Ovary (tissue), 9 donors: ENCODE measurements around the gene MPP4. TPM values are rescaled to one million over a fixed set of nuclear protein-coding genes. Genes with fewer than 3 reads are reported as not detected.

Source experiments
- DNase-seq, 5 donors: peaks; one replicate each; pipeline ENCODE4 v3.0.0-alpha.2; 2019 to 2020
- H3K27ac ChIP-seq, 2 donors: fragments of 200-600 bp; one replicate each; pipeline versions ENCODE4 v1.5.1 to v1.8.0; 2019 to 2022
- H3K27me3 ChIP-seq: fragments of 200-600 bp; one replicate; pipeline ENCODE4 v1.8.0; 2022
- H3K36me3 ChIP-seq: fragments of 200-600 bp; sonication (generic); one replicate; pipeline ENCODE4 v1.5.1; 2019
- H3K4me1 ChIP-seq: one replicate; pipeline ENCODE4 v1.8.1; 2013; ENCODE audit warnings: mild to moderate bottlenecking, moderate library complexity; ENCODE audit not compliant: insufficient read depth
- H3K4me3 ChIP-seq: fragments of 200-600 bp; sonication (generic); one replicate; pipeline ENCODE4 v1.5.1; 2017
- H3K9me3 ChIP-seq, 2 donors: fragments of 200-600 bp in 1 of 2; sonication (generic) in 1 of 2; one replicate each; pipeline versions ENCODE4 v1.5.1 to v1.8.1; 2013 to 2019; ENCODE audit warnings: mild to moderate bottlenecking in 1 of 2, moderate library complexity in 1 of 2
- CTCF ChIP-seq, 3 donors: fragments of 450-650 bp in 2 of 3; fragments of 200-600 bp in 1 of 3; IDR thresholded peaks; one replicate each; pipeline versions ENCODE4 v1.5.1 to v1.8.0; 2016 to 2022; ENCODE audit warnings: antibody characterized with exemption in 3 of 3, mild to moderate bottlenecking in 1 of 3
- EP300 ChIP-seq: sonication (generic); formaldehyde crosslinking; IDR thresholded peaks from one replicate; pipeline ENCODE4 v1.6.1; 2017; ENCODE audit warnings: antibody characterized with exemption
- POLR2A ChIP-seq: fragments of 450-650 bp; IDR thresholded peaks from one replicate; pipeline ENCODE4 v1.6.1; 2017; ENCODE audit warnings: antibody characterized with exemption, mild to moderate bottlenecking, moderate library complexity
- WGBS, 3 donors: extraction: QIAGEN DNeasy Blood & Tissue Kit in 1 of 3; methylation state at CpG; one replicate each; pipeline versions ENCODE4 v1.1.5 to v1.1.7; 2013 to 2017; 5-methylcytosine and 5-hydroxymethylcytosine counted together
- intact Hi-C, 4 donors: fragments of 100-400 bp; cut with DNase I; formaldehyde crosslinking; loops; one replicate each; pipeline versions ENCODE4 v1.11.0 to v1.15.1; 2022 to 2023
- polyA plus RNA-seq, 2 donors: library from polyadenylated mRNA; stranded (reverse); fragments of 200-250 nt in 1 of 2; fragments of 350-450 nt in 1 of 2; fragmentation: Illumina TruSeq in 1 of 2; extraction: RNeasy Lipid Tissue Mini Kit (QIAGEN cat#74804) in 1 of 2; gene quantifications; one replicate each; pipeline ENCODE4 v1.2.3, GENCODE V29; 2013 to 2014
- total RNA-seq, 7 donors: library from RNA; depleted of rRNA in 2 of 7; stranded (reverse); fragments of >200 nt in 2 of 7; fragmentation: NEBNext Ultra II Directional in 3 of 7; extraction: Animal tissue kit (Norgen Biotek cat#: 25700) in 3 of 7; gene quantifications; one replicate each; pipeline versions ENCODE4 v1.1.0 to v1.2.4, GENCODE V29; 2016 to 2023
- donor health status: DM: no; HTN: no; CAD: no; lungs with moderate emphysema.
- donor health status: DM: no; HTN: no; CAD: no.
- donor health status: Bipolar disorder and iron deficiency.
- donor health status: DM: yes; HTN: yes; CAD: no.
- donor health status: DM: no; HTN: no; CAD: no.
- donor health status: DM: yes; HTN: yes; CAD: no.

The MPP4 gene
- total and polyA plus RNA-seq, 9 donors = 0.04 to 0.36 (median 0.23) TPM; not detected in 5

GRCh38 chr2:201701646-201702045 is 3.2 kb upstream of the MPP4 start:
- 86 to 92% (median 88%) methylated on average over 1 of the region's 1 CpG for WGBS, 3 donors
- no peak overlapping the region for H3K4me3 ChIP-seq
- no peak for DNase-seq
- no peaks in the 10 kb centered on the region for H3K36me3 ChIP-seq
- peaks cover 6% of the 10 kb centered on the region for H3K4me1 ChIP-seq
- intact Hi-C loops = no loop called here
- TF ChIP-seq CTCF (IDR thresholded peaks at IDR 0.05) = no peak
- TF ChIP-seq EP300 = no peak
- H3K27me3 ChIP-seq = no peaks in the 10 kb centered on the region
- no peak overlapping the region for H3K27ac ChIP-seq
- H3K9me3 ChIP-seq = no peaks in the 10 kb centered on the region

- DNase-seq = no peak
- intact Hi-C loops = no loop called here
These were observed 972 bp upstream of the MPP4 start for GRCh38 chr2:201699416-201699815.

GRCh38 chr2:201697899-201698298 is 545 bp downstream of the MPP4 start:
- TF ChIP-seq POLR2A (no peak), CTCF (IDR thresholded peaks at IDR 0.05) (no peak), EP300 (no peak)
- H3K27ac ChIP-seq = no peak overlapping the region
- no peak for DNase-seq
- 11 to 17% (median 16%) methylated on average over 2 of the region's 2 CpGs for WGBS, 3 donors
- intact Hi-C loops = no loop called here
- H3K4me1 ChIP-seq = peaks cover 6% of the 10 kb centered on the region
- no peaks in the 10 kb centered on the region for H3K9me3 ChIP-seq
- H3K27me3 ChIP-seq = no peaks in the 10 kb centered on the region
- no peak overlapping the region for H3K4me3 ChIP-seq
- H3K36me3 ChIP-seq = no peaks in the 10 kb centered on the region

More at GRCh38 chr2:201699416-201699815, 972 bp upstream of the MPP4 start:
- WGBS, 3 donors = 77 to 100% (median 82%) methylated on average over 1 of the region's 1 CpG
- Histone ChIP-seq H3K4me3 (no peak overlapping the region), H3K27ac (no peak overlapping the region), H3K36me3 (no peaks in the 10 kb centered on the region), H3K4me1 (peaks cover 6% of the 10 kb centered on the region), H3K9me3 (no peaks in the 10 kb centered on the region), H3K27me3 (no peaks in the 10 kb centered on the region)
- no peak for TF ChIP-seq POLR2A
- no peak for TF ChIP-seq EP300
- no peak for TF ChIP-seq CTCF (IDR thresholded peaks at IDR 0.05)

- no peaks in the 10 kb centered on the region for H3K27me3 ChIP-seq
- H3K36me3 ChIP-seq = no peaks in the 10 kb centered on the region
- H3K4me1 ChIP-seq = peaks cover 6% of the 10 kb centered on the region
- H3K27ac ChIP-seq = no peak overlapping the region
- H3K4me3 ChIP-seq = no peak overlapping the region
- DNase-seq = no peak
- intact Hi-C loops = no loop called here
- 23 to 32% (median 26%) methylated on average over 6 of the region's 6 CpGs for WGBS, 3 donors
- H3K9me3 ChIP-seq = no peaks in the 10 kb centered on the region
- TF ChIP-seq CTCF (IDR thresholded peaks at IDR 0.05) (no peak), EP300 (no peak), POLR2A (no peak)
These were observed 2.2 kb downstream of the MPP4 start for GRCh38 chr2:201696151-201696659.
